ENCODE measurements around the gene GLRA3. TPM values are rescaled to one million over a fixed set of nuclear protein-coding genes. Genes with fewer than 3 reads are reported as not detected.
"Not testable (repeated sequence)": the region's sequence is repeated elsewhere in the genome, so short reads cannot be mapped to it uniquely, and the experiment has no call there.

The GLRA3 gene
- total RNA-seq, result not detected

DNA sequence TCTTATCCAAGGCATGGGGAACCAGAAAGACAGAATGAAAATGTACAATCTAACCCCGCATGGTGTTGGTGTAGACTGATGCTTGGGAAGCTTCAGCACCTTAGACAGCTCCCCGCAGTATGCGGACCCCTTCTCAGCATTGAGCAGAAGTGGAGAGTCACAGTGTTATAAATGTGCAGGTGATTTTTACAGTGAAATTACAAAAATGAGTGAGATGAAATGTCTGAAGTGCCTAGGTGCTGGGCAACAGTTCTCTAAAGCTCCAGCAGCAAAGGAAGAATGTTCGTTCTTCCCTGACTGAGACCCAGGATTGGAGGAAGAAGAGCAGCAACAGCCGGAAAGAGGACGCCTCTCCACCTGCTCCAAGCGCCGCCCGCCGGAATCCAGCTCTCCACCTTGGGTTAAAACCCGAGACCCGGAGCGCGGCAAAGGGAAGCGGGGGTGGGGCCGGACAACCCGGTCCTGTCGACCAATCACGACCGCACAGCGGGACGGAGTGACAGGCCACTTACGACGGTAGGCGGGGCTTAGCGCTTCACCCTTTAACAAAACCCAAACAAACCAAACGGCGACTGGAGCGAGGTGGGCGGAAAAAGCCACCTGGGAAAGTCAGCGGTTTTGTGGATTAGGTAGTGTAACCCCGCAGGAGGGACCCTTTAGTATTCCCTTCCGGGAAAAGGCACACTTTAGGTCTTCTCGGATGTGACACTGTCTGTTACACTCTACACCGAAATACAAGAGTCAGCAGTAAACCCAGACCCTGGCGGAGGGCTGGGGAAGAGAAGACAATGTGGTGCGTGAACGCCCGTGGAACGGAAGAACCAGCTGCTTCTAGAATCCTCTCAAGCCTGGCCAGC, at the start of gene GLRA3:
GLRA3 (minus strand) TSS at position 403 of the 857 bp plus-strand sequence. CDS start 436 bp downstream, outside the sequence.
- H3K9me3 Mint-ChIP-seq, result peaks cover 3% of the 10 kb centered on the region
- no peaks in the 10 kb centered on the region for H3K36me3 Mint-ChIP-seq (ENCODE audit: low read depth)
- no peak within 1 kb of the TSS for H3K27ac Mint-ChIP-seq
- peak within 1 kb of the TSS; percentile 49 for H3K4me3 Mint-ChIP-seq
- peaks cover 18% of the 10 kb centered on the region for H3K27me3 Mint-ChIP-seq
- peak; percentile 37 for ATAC-seq (replicated peaks)
- H3K4me1 Mint-ChIP-seq, result peaks cover 4% of the 10 kb centered on the region

DNA sequence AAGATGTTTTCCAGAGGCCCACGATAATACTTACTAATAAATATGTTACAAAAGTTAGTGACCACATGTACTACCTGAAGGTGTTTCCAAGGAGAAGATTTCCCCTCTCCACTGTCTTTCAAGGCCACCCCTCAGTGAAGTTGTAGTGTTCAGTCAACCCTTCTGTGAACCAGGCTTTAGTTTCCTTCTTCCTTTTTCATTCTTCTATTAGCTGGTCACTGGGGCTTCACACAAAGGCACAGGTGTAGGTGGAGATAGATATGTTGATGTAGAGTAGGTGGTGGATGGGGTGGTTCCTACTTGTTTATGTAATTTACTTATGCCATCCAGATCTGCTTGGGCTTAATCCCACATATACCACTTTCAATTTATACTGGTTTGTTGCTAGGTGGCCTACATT, 45.9 kb upstream of the GLRA3 start:
- ATAC-seq (replicated peaks), result no peak
- Mint-ChIP-seq H3K4me1 (no peaks in the 10 kb centered on the region), H3K4me3 (no peak overlapping the region), H3K27me3 (no peaks in the 10 kb centered on the region), H3K9me3 (peaks cover 6% of the 10 kb centered on the region), H3K36me3 (ENCODE audit: low read depth) (no peaks in the 10 kb centered on the region), H3K27ac (no peak overlapping the region)

DNA sequence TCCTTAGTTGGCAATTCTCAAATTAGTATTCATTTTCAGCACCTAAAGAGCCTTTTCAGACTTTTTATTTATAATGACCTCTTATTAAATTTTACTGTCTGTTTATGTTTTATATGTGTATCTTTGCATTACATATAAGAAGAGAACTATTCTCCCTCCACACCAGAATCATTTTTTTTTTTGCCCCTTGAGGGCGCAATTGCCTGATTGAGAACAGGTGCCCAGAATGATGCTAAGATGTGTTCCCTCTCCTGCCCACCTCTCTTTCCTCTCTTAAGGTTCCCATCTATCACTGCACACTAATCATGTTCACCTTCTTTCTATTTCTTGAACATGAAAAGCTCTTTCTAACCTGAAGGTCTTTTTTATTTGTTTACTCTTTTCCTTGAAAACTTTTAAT, 44.9 kb upstream of the GLRA3 start:
- no peaks in the 10 kb centered on the region for H3K4me1 Mint-ChIP-seq
- no peak overlapping the region for H3K27ac Mint-ChIP-seq
- H3K9me3 Mint-ChIP-seq, result peaks cover 6% of the 10 kb centered on the region
- no peak for ATAC-seq (replicated peaks)
- no peaks in the 10 kb centered on the region for H3K27me3 Mint-ChIP-seq
- no peaks in the 10 kb centered on the region for H3K36me3 Mint-ChIP-seq (ENCODE audit: low read depth)
- H3K4me3 Mint-ChIP-seq, result no peak overlapping the region

DNA sequence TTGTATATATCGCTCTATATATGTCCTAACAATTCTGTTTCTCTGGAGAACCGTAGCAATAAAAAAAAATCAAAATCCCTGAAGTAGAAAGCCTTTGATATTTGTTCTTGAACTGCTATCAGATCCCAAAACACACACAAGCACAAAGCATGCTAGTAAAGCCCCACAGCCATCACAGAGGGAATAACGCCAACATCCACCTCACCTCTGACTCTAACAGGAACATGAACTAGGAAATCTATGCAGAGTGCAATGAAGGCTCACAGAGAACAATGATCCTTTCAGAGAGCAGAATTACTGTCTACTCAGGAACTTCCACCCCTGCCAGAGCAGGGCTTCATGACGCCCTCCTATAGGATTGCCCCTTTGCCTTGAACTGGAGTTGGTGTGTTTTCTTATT, 44.1 kb upstream of the GLRA3 start:
- not testable (repeated sequence) for H3K36me3 Mint-ChIP-seq (ENCODE audit: low read depth); H3K27ac Mint-ChIP-seq; H3K4me1 Mint-ChIP-seq; H3K9me3 Mint-ChIP-seq; ATAC-seq (replicated peaks); H3K4me3 Mint-ChIP-seq; H3K27me3 Mint-ChIP-seq

DNA sequence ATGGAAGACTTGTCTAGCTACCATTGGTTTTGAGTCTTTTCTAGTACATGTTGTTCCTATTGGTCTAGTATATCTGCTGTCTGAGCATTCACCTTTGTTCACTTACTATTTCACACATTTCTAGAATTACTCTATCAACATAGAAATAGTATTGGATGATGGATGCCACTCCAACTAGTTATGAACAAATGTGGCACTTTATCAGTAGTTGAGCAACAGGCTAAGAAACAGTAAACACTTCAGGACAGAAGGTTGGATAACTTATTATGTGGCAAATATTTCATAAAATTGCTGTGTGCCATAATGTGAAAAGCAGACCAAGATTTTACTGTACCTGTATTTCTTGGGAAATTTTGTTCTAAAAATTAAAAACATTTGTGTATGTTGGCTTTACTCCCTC, 42.4 kb upstream of the GLRA3 start:
- no peak for ATAC-seq (replicated peaks)
- Mint-ChIP-seq H3K36me3 (ENCODE audit: low read depth) (no peaks in the 10 kb centered on the region), H3K4me3 (no peak overlapping the region), H3K27ac (no peak overlapping the region), H3K27me3 (no peaks in the 10 kb centered on the region), H3K9me3 (peaks cover 3% of the 10 kb centered on the region), H3K4me1 (no peaks in the 10 kb centered on the region)

DNA sequence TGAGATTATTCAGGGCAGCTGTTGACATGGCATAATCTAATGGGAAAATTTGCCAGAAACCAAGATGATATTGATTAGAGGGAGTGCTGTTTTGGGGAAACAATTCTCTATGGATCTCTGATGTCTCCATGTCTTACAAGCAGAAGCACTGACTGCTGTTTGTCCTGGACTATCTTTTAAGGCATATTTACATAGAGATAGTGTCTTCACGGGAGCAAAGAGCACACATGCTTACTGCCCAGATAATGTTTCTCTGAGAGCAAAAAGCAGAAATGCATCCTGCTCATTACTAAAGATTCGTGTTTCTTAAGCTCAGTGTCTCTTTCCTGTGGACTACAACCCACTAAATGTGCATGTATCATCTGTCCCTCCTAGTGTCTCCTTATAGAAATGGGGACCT, 41.3 kb upstream of the GLRA3 start:
- ATAC-seq (replicated peaks), result no peak
- no peak overlapping the region for H3K27ac Mint-ChIP-seq
- H3K4me3 Mint-ChIP-seq, result no peak overlapping the region
- no peaks in the 10 kb centered on the region for H3K4me1 Mint-ChIP-seq
- peaks cover 6% of the 10 kb centered on the region for H3K9me3 Mint-ChIP-seq
- H3K27me3 Mint-ChIP-seq, result no peaks in the 10 kb centered on the region
- H3K36me3 Mint-ChIP-seq (ENCODE audit: low read depth), result no peaks in the 10 kb centered on the region

DNA sequence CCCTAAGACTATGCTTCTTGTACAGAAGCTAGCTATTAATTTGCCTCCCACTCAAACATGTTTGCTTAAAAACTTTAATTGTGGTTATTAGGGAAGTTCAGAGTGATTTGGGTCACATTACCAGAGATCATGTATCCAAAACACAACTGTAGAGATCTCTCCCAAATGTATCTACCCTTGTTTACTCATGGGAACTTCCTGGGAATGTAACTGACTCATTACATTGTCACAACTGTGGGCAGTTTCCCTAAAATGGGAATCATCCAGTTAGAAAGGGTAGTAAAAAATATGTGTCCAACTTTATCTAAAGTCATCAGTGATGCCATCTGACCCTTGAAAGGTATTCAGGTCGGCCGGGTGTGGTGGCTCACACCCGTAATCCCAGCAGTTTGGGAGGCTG, 40.3 kb upstream of the GLRA3 start:
- Mint-ChIP-seq H3K27ac (no peak overlapping the region), H3K9me3 (peaks cover 3% of the 10 kb centered on the region), H3K4me1 (no peaks in the 10 kb centered on the region), H3K4me3 (no peak overlapping the region), H3K27me3 (no peaks in the 10 kb centered on the region), H3K36me3 (ENCODE audit: low read depth) (no peaks in the 10 kb centered on the region)
- no peak for ATAC-seq (replicated peaks)

DNA sequence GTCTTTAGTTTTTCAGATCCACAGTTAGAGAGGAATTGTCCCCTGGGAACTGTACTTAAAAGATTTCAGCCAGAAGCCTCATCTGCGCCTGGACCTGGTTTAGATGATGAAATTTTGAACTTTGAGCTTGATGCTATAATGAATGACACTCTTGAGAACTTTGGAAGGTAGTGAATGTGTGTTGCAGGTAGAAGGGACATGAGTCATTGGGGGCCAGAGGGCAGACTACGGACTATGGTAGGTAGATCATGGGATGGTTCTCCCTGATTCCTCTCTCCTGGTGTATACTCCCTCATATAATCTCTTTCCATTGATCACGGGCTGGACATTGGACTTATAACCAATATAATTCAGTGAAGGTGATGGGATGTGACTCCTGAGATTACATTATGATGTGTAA, 38.9 kb upstream of the GLRA3 start:
- Mint-ChIP-seq H3K4me1 (no peaks in the 10 kb centered on the region), H3K9me3 (peaks cover 3% of the 10 kb centered on the region), H3K36me3 (ENCODE audit: low read depth) (no peaks in the 10 kb centered on the region), H3K4me3 (no peak overlapping the region), H3K27ac (no peak overlapping the region), H3K27me3 (no peaks in the 10 kb centered on the region)
- ATAC-seq (replicated peaks), result no peak

DNA sequence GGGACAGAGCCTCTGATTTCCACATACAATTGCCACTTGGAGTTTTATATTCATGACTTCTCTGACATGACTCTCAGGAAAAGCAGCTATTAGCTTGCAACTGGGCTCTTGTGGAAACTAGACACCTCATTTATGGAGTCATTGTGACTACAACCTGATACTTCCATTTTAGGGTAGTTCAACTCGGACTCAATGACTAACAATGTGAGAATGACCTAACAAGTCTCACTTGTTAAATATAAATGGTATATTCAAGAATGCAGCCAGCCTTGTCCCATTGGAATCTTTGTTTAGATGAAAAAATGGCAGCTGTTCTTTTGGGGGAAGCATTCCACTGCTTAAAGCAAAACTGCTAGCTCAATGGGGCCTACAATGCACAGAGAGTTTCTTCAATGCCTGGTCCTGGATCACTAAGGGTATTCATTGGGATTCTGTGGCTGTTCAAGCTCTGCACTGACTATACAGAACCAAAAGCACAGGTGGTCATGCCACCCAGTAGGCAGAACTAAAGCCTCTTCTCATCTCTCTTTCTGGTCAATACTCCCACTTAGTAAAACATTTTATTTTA, 36.5 kb upstream of the GLRA3 start:
- no peak for ATAC-seq (replicated peaks)
- Mint-ChIP-seq H3K9me3 (peaks cover 3% of the 10 kb centered on the region), H3K4me3 (no peak overlapping the region), H3K27me3 (no peaks in the 10 kb centered on the region), H3K36me3 (ENCODE audit: low read depth) (no peaks in the 10 kb centered on the region), H3K27ac (no peak overlapping the region), H3K4me1 (no peaks in the 10 kb centered on the region)

DNA sequence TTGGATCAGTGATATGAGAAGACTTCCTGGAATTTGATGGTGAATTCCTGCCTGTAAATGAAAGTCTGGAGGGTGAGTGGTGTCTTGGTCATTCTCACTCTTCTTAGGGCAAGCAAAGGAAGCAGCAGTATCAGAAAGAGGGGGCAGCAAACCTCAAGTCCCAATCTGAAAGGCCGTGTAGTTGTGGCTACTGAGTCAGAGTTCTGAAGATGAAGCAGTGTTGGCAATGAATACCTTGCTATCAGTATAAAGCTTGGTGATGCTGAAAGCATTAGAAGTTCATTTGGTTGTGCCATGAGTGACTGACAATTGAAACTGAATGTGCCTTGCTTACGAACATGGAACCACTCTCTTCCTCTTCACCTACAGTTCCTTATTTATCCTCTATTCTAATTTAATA, 35.0 kb upstream of the GLRA3 start:
- peak; percentile 12 for ATAC-seq (replicated peaks)
- Mint-ChIP-seq H3K27ac (no peak overlapping the region), H3K27me3 (no peaks in the 10 kb centered on the region), H3K9me3 (peaks cover 8% of the 10 kb centered on the region), H3K36me3 (ENCODE audit: low read depth) (no peaks in the 10 kb centered on the region), H3K4me3 (no peak overlapping the region), H3K4me1 (no peaks in the 10 kb centered on the region)

DNA sequence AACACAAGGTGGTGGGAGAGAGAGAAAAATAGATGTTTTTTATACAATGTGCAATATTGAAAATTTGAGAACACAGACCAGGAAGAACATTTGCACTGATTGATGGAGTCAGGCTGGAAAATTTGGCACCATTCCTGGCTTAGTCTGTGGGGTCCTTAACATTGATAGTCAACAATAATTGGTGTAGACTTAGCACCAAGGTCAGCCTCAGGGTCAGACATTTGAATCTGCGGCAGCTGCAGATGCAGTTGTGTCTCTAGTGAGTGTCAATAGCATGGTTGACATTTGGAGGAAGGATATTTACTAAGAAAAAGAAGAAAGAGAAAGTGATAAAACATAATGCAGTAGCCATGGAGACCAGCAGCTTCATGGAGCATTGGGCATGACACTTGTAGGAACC, 31.5 kb upstream of the GLRA3 start:
- Mint-ChIP-seq H3K4me3 (no peak overlapping the region), H3K4me1 (no peaks in the 10 kb centered on the region), H3K27me3 (no peaks in the 10 kb centered on the region), H3K27ac (no peak overlapping the region), H3K9me3 (peaks cover 10% of the 10 kb centered on the region), H3K36me3 (ENCODE audit: low read depth) (no peaks in the 10 kb centered on the region)
- no peak for ATAC-seq (replicated peaks)

DNA sequence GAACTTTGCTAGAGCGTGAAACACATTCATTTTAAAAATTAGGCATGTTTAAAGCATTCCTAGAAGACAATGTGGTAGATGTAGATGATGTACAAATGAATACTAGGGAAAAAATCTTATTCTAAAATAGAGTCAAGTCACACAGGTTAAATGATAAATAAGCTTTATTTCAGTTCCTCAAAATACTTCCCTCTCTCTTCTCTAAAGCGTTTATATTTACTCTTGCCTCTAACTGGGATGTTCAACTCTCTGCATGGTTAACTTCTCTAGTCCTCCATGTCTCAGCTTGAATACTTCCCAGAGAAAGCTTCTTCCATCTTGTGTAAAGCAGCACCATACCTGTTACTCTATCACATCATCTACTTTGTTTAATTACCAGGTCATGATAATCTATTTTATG, 30.9 kb upstream of the GLRA3 start:
- no peaks in the 10 kb centered on the region for H3K36me3 Mint-ChIP-seq (ENCODE audit: low read depth)
- H3K9me3 Mint-ChIP-seq, result peaks cover 10% of the 10 kb centered on the region
- no peak for ATAC-seq (replicated peaks)
- H3K27ac Mint-ChIP-seq, result no peak overlapping the region
- no peaks in the 10 kb centered on the region for H3K27me3 Mint-ChIP-seq
- no peaks in the 10 kb centered on the region for H3K4me1 Mint-ChIP-seq
- H3K4me3 Mint-ChIP-seq, result no peak overlapping the region

DNA sequence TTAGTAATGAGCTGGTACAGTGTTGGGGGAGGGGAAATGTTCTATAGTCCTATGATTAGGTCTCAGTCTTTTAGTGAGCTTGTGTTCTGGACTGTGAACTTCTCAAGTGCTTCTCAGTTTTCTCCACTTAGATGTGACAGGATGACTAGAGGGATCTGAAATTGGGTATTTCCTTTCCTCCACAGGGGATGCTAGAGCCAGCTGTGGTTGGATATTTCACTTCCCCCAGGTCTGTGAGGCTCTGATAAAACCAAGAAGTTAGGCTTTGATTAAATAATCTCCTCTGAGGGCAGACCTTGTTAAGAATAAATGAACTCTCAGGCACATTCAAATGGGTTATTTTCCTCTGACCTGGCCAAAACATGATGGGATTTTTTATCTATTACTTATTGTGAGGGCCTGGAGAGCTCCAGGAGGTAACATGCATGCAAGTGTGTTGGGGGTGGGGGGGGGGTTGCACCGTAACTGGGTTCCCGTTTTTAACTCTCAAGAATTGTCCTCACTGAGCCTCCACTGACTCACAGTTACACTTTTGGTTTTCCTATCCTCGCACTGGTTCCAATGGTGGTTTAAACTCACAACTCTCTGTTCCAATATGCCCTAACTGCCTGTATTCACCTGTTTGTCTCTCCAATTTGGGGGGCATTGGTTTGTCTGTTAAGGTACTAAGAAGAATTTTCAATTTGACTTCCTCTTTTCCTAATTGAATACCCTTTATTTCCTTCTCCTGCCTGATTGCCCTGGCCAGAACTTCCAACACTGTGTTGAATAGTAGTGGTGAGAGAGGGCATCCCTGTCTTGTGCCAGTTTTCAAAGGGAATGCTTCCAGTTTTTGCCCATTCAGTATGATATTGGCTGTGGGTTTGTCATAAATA, 28.1 kb upstream of the GLRA3 start:
- H3K4me3 Mint-ChIP-seq, result no peak overlapping the region
- H3K4me1 Mint-ChIP-seq, result no peaks in the 10 kb centered on the region
- no peak for ATAC-seq (replicated peaks)
- H3K9me3 Mint-ChIP-seq, result peaks cover 10% of the 10 kb centered on the region
- H3K27ac Mint-ChIP-seq, result no peak overlapping the region
- no peaks in the 10 kb centered on the region for H3K36me3 Mint-ChIP-seq (ENCODE audit: low read depth)
- H3K27me3 Mint-ChIP-seq, result no peaks in the 10 kb centered on the region

DNA sequence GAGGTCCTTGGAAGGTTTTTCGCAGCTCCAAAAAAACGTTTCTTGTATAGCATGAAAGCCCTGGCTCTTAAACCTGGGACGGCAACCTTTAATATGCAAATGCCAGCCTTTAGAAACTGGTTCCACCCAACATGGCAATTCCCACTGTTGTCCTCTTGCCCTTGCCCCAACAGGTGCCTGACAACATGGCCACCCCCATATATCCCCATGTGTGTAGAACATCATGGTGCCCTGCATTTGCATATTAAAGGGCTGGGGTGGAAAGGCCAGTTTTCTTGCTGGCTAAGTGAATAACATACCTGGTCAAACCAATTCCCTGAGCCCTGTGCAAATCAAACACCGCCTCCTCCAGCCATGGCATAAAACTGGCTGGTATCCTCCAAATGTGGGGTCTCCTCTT, 26.0 kb upstream of the GLRA3 start:
- H3K4me3 Mint-ChIP-seq, result no peak overlapping the region
- H3K9me3 Mint-ChIP-seq, result peaks cover 8% of the 10 kb centered on the region
- H3K27me3 Mint-ChIP-seq, result no peaks in the 10 kb centered on the region
- ATAC-seq (replicated peaks), result no peak
- no peaks in the 10 kb centered on the region for H3K36me3 Mint-ChIP-seq (ENCODE audit: low read depth)
- no peak overlapping the region for H3K27ac Mint-ChIP-seq
- no peaks in the 10 kb centered on the region for H3K4me1 Mint-ChIP-seq

DNA sequence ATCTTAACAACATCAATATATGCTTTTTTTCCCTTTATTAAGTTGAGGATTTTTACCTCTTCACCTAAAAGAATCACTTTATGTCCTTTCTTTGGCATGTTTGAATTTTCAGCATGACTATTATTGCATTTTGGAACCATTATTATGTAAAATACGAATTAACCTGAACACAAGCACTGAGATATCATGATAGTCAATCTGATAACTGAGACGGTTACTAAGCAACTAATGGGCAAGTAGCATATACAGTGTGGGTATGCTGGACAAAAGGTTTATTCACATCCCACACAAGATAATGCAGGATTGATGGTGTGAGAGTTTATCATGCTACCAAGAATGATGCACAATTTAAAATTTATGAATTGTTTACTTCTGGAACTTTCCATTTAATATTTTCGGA, 24.6 kb upstream of the GLRA3 start:
- Mint-ChIP-seq H3K27me3 (no peaks in the 10 kb centered on the region), H3K4me3 (no peak overlapping the region), H3K4me1 (no peaks in the 10 kb centered on the region), H3K9me3 (peaks cover 5% of the 10 kb centered on the region), H3K36me3 (ENCODE audit: low read depth) (no peaks in the 10 kb centered on the region), H3K27ac (no peak overlapping the region)
- no peak for ATAC-seq (replicated peaks)
